Mucosa of rectum (tissue), 2 donors: ENCODE results near the gene EMILIN2.
"Not testable (repeated sequence)": the region's sequence is repeated elsewhere in the genome, so short reads cannot be mapped to it uniquely, and the experiment has no call there.

ENCODE experiments used
- H3K27ac ChIP-seq, 2 donors: one replicate each; pipeline ENCODE4 v1.7.0; 2013; ENCODE audit warnings: inconsistent platforms in 2 of 2, low read depth in 2 of 2, low read length in 2 of 2
- H3K27me3 ChIP-seq, 2 donors: one replicate each; pipeline ENCODE4 v1.7.0; 2013; ENCODE audit warnings: low read length in 2 of 2; ENCODE audit not compliant: control insufficient read depth in 2 of 2, insufficient read depth in 2 of 2
- H3K36me3 ChIP-seq, 2 donors: one replicate each; pipeline ENCODE4 v1.7.0; 2013; ENCODE audit warnings: low read length in 2 of 2; ENCODE audit not compliant: control insufficient read depth in 2 of 2, insufficient read depth in 2 of 2
- H3K4me1 ChIP-seq, 2 donors: one replicate each; pipeline ENCODE4 v1.7.0; 2013; ENCODE audit warnings: low read length in 2 of 2, mild to moderate bottlenecking in 1 of 2; ENCODE audit not compliant: control insufficient read depth in 2 of 2, insufficient read depth in 2 of 2
- H3K4me3 ChIP-seq, 2 donors: one replicate each; pipeline ENCODE4 v1.7.0; 2013; ENCODE audit warnings: low read length in 2 of 2
- H3K9ac ChIP-seq, 2 donors: one replicate each; pipeline ENCODE4 v1.7.0; 2013; ENCODE audit warnings: low read length in 2 of 2, low read depth in 1 of 2, mild to moderate bottlenecking in 1 of 2
- H3K9me3 ChIP-seq, 2 donors: one replicate each; pipeline ENCODE4 v1.7.0; 2013; ENCODE audit warnings: low read length in 2 of 2; ENCODE audit not compliant: control insufficient read depth in 2 of 2
- donor health status: healthy.
- donor health status: Normal muscosa, but diverticular disease.

The EMILIN2 gene

DNA sequence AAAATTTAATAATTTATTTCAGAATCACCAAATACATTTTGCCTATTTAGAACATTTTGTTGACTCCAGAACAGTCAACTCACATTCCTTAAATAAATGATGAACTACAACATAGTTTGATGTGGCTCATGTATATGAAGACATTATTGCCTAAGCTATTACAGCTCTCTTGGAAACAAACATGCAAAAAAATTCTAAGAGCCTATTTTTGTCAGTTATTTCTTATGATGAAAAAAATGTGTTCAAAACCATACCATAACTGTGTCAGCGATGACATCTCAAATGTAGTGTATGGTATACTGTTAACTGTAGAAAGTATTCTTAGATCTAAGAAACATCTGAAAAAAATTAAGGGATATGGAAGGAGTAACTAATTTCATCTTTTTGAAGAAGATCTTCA, 6.3 kb upstream of the EMILIN2 start:
- H3K27ac ChIP-seq = no peak overlapping the region
- H3K9me3 ChIP-seq = no peaks in the 10 kb centered on the region
- peaks cover 0 to 3% of the 10 kb centered on the region in 2 donors for H3K27me3 ChIP-seq
- no peaks in the 10 kb centered on the region for H3K36me3 ChIP-seq
- H3K4me1 ChIP-seq = no peaks in the 10 kb centered on the region
- no peak overlapping the region for H3K9ac ChIP-seq
- no peak overlapping the region for H3K4me3 ChIP-seq

DNA sequence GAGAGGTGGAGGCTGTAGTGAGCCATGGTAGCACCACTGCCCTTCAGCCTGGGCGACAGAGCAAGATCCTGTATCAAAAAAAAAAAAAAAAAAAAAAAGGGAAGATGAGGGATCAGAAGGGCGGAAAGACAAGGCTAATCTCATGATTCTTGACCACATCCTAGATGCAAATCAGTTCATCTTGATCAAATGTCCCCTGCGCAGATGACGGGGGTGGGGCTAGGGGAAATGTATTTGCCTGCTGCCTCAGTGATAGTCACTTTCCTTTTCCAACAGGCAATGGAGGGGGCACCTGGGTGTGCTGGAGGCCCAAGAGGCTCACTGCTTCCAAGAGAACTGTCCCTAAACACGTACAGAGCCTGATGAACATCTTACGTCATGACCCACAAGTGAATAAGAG, 3.7 kb upstream of the EMILIN2 start:
- Histone ChIP-seq H3K9ac (no peak overlapping the region), H3K27me3 (peaks cover 9 to 12% of the 10 kb centered on the region in 2 donors), H3K36me3 (no peaks in the 10 kb centered on the region), H3K27ac (no peak overlapping the region), H3K9me3 (no peaks in the 10 kb centered on the region), H3K4me3 (no peak overlapping the region), H3K4me1 (peaks cover 8 to 10% of the 10 kb centered on the region in 2 donors)

DNA sequence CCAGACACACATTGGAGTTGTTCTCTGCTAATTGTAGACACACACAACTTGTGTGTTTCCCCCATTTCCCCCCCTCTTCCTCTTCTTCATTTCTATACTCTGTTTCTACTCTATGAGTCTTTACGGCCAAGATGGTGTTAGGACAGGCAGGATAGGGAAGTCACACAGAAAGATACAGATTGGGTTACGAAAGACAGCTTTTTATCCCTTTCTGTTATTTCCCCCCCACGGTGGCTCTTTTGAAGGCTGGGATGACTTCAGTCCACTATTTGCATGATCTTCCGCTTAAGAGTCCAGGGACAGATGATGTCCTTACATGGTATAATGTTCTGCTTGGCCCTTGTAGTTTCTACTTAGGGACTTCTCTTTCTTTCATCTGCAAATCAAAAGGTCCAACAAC, 1.6 kb upstream of the EMILIN2 start:
- H3K4me1 ChIP-seq = peaks cover 8 to 10% of the 10 kb centered on the region in 2 donors
- H3K9ac ChIP-seq = no peak overlapping the region
- H3K27me3 ChIP-seq = peaks cover 18 to 28% of the 10 kb centered on the region in 2 donors
- H3K4me3 ChIP-seq = no peak overlapping the region
- H3K9me3 ChIP-seq = no peaks in the 10 kb centered on the region
- no peaks in the 10 kb centered on the region for H3K36me3 ChIP-seq
- H3K27ac ChIP-seq = no peak overlapping the region

DNA sequence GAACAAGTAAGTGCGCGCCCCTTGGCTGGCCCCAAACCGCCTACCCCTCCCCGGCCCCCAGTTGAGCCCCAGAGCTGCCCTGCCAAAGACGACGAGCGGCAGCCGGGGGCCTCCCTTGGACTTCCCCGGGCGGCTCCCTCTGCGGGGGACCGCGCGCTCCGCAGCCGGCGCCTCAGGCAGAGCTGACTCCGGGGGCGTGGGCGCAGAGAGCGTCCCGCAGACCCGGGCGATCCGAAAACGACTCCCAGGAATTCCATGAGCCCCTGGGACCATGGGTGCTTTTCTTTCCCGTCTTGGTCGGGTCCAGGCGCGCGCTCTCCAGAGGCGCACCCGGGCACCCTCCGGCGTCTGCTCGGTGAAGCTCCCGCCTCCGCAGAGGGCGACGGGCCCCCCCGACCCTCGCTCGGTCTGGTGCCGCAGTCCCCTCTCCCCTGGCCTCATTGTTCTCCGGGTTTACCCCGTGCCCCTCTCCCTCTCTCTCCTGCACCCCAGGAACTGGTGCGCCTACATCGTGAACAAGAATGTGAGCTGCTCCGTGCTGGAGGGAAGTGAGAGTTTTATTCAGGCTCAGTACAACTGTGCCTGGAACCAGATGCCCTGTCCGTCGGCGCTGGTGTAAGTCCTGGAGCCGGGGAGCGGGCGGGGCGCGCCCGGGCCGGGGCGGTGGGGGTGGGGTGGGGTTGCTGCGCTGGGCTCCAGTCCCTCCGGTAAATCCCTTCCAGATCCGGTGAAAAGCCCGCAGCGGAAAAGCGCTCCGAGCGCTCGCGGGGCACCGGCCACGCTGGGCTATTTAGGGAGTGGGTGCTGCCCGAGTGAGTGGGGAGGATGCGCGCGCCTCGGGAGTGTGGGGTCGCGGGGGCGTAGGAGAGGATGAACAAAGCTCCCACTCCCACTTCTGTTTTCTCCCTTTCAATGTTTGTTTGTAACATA, 776 bp downstream of the EMILIN2 start:
- H3K4me3 ChIP-seq = peak overlapping the region; percentile 43 to 48
- no peaks in the 10 kb centered on the region for H3K9me3 ChIP-seq
- H3K36me3 ChIP-seq = no peaks in the 10 kb centered on the region
- H3K27me3 ChIP-seq = peaks cover 22 to 31% of the 10 kb centered on the region in 2 donors
- H3K4me1 ChIP-seq = peaks cover 8 to 10% of the 10 kb centered on the region in 2 donors
- peak overlapping the region in 1 of 2 donors; percentile 30 for H3K9ac ChIP-seq
- H3K27ac ChIP-seq = peak overlapping the region; percentile 37 to 58

DNA sequence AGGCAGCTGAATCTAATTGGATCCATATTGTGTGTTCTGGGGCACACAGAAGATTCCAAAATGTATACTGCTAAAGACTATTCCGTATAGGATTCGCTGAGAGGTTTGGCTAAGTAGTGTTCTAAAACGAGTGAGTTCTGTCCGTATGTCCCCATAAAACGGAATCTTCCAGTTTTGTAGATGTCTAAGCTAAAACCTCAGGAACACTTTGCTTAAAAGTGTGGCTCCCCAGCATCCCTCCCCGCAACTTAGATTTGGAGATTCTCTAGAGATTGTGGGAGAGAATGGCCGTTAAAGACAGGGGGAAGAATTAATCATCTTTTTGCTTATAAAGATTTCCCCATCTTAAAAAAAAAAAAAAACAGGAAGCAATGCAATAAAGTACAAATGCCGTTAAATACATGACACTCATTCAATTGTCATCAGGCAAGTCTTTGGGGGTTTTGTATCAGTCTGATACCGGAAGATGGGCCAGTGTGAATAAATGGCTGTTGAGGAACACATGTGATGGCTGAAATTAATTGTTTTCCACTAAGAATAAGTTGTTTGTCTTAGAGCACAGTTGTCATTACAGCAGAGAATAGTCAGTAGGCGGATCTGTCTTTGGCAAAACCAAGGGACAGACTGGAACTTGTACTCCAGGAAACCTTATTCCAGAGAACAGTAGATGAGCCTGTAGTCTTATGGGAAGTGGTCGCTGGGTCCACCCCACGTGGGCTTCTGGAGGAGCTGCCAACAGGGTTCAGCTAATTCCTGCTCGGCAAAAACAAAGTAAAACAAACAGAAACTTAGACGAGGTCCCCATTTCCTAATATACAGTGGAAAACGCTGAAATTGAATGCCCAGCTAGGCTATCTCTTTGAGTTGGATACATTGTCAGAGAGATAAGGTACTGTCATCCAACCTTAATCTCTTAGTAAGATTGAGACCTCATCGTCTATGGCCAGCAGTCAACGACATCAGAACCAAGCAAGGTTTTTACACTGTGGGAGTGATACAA, 1.7 kb downstream of the EMILIN2 start:
- Histone ChIP-seq H3K27me3 (peaks cover 22 to 31% of the 10 kb centered on the region in 2 donors), H3K9ac (no peak overlapping the region), H3K27ac (no peak overlapping the region), H3K36me3 (no peaks in the 10 kb centered on the region), H3K4me3 (peak overlapping the region; percentile 33 to 48), H3K4me1 (peaks cover 8 to 10% of the 10 kb centered on the region in 2 donors), H3K9me3 (no peaks in the 10 kb centered on the region)

DNA sequence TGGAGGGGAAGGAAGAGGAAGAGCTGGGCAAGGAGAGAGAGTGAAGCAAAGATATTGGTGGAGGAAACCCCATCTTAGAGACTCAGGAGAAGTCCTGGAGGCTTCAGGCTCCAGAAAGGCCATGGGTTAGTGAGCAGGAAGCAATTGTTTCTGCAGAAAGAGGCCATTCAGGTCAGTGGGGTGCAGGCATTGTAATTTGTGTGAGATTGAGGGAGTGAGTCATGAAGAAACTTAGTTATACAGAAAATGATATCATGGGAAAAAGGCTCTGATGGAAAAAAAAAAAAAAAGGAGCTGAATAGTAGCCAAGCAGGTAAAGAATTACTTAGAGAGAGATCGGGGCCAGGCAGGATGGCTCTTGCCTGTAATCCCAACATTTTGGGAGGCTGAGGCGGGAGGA, 4.0 kb downstream of the EMILIN2 start:
- Histone ChIP-seq H3K9me3 (no peaks in the 10 kb centered on the region), H3K27me3 (peaks cover 19 to 30% of the 10 kb centered on the region in 2 donors), H3K4me3 (no peak overlapping the region)

DNA sequence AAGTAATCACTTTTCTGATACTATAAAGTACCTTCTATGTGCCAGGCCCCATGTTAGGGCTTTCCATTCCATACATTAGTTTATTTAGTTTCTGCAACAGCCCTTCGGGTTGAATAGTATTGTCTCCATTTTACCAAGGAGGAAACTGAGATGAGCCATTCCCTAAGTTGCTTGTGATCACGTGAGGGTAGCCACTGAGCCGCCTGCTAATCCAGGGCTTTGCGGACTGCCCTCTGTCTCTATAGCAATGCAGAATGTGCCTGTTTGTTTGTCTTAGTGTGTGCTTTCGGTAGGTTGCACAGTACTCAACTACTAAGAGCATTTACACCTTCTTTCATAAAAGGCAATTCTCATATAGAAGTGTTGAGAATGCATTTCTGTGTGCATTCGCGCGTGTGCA, 5.0 kb downstream of the EMILIN2 start:
- Histone ChIP-seq H3K36me3 (no peaks in the 10 kb centered on the region), H3K27me3 (peaks cover 13 to 22% of the 10 kb centered on the region in 2 donors), H3K4me3 (no peak overlapping the region), H3K27ac (no peak overlapping the region), H3K9me3 (no peaks in the 10 kb centered on the region), H3K4me1 (peaks cover 0 to 5% of the 10 kb centered on the region in 2 donors), H3K9ac (no peak overlapping the region)

More for the DNA sequence above, 4.0 kb downstream of the EMILIN2 start:
- Histone ChIP-seq H3K4me1 (peaks cover 8 to 10% of the 10 kb centered on the region in 2 donors), H3K27ac (no peak overlapping the region), H3K36me3 (no peaks in the 10 kb centered on the region), H3K9ac (no peak overlapping the region)

DNA sequence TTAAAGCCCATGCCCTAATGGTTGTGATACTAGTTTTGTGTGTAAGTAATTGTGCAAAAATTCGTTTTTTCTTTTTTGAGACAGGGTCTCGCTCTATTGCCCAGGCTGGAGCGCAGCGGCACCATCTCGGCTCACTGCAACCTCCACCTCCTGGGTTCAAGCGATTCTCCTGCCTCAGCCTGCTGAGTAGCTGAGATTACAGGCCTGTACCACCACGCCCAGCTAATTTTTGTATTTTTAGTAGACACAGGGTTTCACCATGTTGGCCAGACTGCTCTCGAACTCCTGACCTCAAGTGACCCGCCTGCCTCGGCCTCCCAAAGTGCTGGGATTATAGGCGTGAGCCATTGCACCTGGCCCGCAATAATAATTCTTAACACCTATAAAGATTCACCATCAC, 5.7 kb downstream of the EMILIN2 start:
- not testable (repeated sequence) for H3K9ac ChIP-seq, H3K4me1 ChIP-seq, H3K27ac ChIP-seq, H3K4me3 ChIP-seq, H3K9me3 ChIP-seq, H3K36me3 ChIP-seq
- H3K27me3 ChIP-seq = peaks cover 13 to 22% of the 10 kb centered on the region in 2 donors

DNA sequence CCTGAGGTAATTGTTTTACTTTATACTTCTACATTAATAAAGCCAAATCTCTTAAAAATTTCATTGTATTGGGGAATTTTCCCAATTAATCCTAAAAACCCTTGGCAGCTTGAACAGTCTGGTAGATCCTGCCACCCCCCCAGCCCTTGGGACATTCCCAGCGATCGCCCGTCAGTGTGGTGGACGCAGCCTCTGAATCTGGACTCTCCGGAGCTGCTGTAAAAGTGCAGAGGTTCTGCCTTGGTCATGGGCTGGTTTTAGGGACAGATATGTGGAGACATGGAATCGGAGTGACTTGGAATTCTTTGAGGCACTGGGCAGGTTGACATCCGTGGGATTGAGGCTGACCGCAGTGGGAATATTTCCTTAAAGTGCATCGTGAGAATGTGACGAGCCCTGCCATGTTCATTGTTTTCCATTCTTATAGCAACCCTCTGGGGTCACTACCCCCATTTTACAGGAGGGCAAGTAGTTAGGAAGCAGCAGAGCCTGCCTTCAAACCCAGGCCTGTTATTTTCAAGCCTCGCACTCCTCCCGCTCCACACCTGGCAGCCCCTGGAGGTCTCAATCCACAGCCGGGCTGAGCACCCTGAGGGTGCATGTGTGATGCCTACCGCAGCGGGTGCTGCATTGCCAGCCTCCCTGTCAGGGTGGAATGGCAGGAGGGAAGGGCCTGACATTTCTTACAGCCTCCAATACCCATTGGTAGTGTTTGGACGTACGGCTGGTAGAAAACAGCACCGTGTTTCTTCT, 6.5 kb downstream of the EMILIN2 start:
- no peak overlapping the region for H3K4me3 ChIP-seq
- H3K27ac ChIP-seq = no peak overlapping the region
- H3K27me3 ChIP-seq = peaks cover 13 to 17% of the 10 kb centered on the region in 2 donors
- no peaks in the 10 kb centered on the region for H3K36me3 ChIP-seq
- H3K9me3 ChIP-seq = no peaks in the 10 kb centered on the region
- no peak overlapping the region for H3K9ac ChIP-seq
- peaks cover 0 to 2% of the 10 kb centered on the region in 2 donors for H3K4me1 ChIP-seq
